ENCODE results near the gene WARS2.
A peak's percentile ranks its signal among the peaks of the same experiment; 100 is the strongest.
"Not testable (repeated sequence)": the region's sequence is repeated elsewhere in the genome, so short reads cannot be mapped to it uniquely, and the experiment has no call there.

The WARS2 gene

DNA sequence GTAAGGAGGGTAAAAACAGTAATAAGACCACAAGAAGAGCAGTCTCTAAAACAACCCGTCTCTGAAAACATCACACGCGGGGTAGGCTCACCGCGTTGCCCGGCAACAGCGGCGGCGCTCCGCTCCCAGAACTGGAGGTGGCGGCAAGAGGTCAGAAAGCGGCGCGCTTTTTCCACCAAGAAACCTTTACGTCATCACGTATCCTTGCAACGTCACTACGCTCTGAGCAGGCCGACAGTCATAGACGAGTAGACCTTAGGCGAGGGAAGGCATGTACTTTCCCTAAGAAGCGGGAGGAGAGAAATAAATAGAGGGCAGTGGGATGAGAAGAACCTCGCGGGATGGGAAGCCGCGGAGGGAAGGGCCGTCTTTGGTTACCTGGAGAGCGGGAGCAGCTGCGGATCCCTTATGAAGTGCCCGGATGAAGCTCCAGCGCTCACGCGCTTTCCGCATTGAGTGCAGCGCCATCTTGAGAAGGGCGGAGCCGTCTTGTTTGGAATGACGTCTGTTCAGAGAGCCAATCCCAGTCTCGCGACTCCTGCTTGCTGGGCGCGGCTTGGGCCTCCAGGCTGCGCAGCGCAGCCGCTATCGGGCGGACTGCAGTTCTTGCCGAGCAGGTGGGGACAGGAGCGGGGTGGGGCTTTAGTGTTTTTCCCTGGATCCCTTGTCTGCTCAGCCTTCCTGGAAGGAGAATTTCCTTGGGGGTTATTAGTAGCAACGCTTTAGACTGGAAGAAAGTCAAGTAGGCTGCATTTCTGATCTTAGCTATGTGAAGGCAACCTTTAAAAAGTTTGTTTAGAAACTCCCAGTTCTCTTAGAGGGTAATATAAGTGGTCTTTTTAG is at the start of gene WARS2:
Gene WARS2 (minus strand): TSS at position 477 of the 843 bp plus-strand sequence. CDS start 9 bp downstream, at position 468.
- peak; percentile 74 for DNase-seq

DNA sequence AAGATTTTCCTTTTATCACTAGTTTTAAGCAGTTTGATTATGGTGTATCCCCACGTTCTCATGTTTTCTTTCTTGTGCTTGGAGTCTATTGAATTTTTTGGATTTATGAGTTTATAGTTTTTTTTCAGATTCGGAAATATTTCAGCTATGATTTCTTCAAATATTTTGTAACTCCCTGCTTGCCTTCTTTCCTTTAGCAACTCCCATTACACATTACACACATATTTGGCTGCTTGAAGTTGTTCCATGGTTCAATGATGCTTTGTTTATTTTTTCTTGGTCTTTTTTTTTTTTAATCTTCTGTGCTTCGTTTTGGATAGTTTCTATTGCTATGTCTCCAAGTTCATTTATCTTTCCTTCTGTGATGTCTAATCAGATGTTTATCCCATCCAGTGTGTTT is 48.5 kb upstream of the WARS2 start:
- DNase-seq = no peak

DNA sequence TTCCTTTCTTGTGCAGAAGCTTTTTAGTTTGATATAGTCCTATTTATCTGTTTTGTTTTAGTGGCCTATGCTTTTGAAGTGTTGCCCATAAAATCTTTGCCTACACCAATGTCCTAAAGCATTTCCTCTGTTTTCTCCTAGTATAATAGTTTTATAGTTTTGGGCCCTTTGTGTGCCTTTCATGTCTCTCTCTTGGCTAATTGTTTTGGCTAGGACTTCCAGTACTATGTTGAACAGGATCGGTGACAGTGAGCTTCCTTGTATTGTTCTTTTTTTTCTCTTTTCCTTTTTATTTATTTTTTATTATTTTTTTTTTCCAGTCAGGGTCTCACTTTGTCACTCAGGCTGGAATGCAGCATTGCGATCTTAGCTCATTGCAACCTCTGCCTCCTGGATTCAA is 47.0 kb upstream of the WARS2 start:
- DNase-seq = no peak

DNA sequence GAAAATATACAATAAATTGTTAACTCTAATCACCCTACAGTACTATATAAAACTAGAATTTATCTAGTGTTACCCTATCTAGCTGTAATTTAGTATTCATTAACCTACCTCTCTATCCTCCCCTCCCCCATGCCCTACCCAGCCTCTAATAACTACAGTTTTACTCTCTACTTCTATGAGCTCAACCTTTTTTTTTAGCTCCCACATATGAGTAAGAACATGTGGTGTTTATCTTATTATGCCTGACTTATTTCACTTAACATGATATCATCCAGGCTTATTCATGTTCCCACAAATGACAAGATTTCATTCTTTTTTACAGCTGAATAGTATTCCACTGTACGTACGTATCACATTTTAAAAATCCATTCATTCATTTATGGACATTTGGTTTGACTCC is 46.0 kb upstream of the WARS2 start:
- no peak for DNase-seq

DNA sequence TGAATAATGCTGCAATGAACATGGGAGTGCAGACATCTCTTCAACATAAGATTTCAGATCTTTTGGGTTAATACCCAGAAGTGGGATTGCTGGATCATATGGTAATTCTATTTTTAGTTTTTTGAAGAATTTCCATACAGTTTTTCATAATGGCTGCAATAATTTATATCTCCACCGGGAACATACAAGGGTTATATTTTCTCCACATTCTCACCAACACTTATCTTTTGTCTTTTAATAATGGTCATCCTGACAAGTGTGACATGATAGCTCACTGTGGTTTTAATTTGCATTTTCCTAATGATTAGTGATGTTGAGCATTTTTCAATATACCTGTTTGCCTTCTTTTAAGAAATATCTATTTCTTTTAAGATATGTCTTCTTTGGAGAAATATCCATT is 44.5 kb upstream of the WARS2 start:
- DNase-seq = no peak

DNA sequence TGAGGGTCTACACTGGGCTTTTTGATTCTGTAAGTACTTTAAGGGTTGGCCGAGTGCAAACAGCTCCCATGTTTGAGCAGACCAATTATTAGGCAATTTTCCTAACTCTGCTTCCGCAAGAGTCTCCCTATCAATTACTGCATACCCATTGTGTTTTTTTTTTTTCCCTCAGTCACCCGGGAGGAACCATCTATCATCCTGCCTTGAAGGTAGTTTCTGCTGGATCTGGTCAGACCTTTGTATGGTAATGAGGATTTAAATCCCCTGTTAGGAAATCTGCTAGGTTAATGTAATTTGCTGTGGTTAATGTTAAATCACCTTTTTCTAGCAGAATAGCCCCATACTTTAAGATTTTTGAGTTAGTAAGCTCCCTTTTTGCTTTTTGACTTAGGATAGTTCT is 40.8 kb upstream of the WARS2 start:
- DNase-seq = no peak

DNA sequence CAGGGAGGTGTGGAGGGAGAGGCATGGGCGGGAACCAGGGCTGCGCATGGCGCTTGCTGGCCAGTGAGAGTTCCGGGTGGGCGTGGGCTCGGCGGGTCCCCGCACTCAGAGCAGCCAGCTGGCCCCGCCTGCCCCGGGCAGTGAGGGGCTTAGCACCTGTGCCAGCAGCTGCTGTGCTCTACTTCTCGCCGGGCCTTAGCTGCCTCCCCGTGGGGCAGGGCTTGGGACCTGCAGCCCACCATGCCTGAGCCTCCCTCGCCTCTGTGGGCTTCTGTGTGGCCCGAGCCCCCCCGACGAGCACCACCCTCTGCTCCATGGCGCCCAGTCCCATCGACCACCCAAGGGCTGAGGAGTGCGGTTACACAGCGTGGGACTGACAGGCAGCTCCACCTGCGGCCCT is 38.6 kb upstream of the WARS2 start:
- no peak for DNase-seq

DNA sequence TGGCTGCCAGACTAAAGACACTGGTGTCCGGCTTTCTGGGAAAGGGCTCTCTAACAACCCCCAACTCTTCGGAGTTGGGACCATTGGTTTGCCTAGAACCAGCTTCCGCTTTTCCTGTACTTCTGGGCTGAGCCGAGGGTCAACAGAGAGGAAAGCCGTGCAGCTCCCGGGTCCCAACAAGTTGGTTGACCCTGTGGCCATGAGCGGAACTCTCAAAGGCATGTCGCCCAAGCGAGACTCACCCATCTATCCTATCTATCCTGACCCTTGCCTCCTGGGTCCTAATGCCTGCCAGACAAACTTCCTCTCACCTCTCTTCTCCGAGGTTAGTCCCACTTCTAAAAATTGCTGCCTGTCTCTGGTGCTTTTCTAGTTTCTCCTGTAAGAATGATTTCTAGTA is 32.5 kb upstream of the WARS2 start:
- DNase-seq = not testable (repeated sequence)

DNA sequence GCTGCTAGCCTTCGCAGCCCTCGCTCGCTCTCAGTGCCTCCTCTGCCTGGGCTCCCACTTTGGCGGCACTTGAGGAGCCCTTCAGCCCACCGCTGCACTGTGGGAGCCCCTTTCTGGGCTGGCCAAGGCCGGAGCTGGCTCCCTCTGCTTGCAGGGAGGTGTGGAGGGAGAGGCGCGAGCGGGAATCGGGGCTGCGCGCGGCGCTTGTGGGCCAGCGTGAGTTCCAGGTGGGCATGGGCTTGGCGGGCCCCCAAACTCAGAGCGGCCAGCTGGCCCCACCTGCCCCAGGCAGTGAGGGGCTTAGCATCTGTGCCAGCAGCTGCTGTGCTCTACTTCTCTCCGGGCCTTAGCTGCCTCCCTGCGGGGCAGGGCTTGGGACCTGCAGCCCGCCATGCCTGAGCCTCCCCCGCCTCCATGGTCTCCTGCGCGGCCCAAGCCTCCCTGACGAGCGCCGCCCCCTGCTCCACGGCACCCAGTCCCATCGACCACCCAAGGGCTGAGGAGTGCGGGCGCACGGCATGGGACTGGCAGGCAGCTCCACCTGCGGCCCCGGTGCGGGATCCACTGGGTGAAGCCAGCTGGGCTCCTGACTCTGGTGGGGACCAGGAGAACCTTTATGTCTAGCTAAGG is 31.0 kb upstream of the WARS2 start:
- not testable (repeated sequence) for DNase-seq

DNA sequence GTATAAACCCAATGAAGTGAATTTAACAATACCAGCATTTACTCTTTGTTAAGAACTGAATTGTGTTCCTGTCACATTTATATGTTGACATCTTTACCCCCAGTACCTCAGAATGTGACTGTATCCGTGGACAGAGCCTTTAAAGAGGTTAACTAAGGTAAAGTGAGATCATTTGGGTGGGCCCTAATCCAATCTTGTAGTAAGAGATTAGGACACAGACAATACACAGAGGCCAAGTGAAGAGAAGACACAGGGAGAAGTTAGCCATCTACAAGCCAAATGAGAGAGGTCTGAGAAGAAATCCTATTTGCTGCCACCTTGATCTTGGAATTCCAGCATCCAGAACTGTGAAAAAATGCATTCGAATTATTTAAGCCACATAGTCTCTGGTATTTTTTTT is 22.9 kb upstream of the WARS2 start:
- DNase-seq = no peak

DNA sequence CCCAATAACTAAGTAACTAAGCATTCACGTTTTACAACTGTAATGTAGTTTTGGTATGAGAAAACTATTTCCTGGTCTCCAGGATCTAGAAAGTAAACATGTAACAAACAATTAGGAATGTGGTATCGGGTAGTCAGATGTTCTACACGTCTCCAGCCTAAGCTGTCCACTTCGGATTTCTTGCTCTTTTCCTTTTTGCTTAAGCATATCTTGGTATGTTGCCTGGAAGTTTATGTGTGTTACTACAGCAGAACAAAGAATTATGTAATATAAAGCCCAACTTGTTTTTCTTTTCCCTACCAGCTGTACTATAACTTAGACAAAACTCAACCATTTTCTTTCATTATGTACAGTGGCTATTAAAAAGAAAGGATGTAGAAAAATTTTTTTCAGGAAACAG is 20.4 kb upstream of the WARS2 start:
- DNase-seq = no peak

DNA sequence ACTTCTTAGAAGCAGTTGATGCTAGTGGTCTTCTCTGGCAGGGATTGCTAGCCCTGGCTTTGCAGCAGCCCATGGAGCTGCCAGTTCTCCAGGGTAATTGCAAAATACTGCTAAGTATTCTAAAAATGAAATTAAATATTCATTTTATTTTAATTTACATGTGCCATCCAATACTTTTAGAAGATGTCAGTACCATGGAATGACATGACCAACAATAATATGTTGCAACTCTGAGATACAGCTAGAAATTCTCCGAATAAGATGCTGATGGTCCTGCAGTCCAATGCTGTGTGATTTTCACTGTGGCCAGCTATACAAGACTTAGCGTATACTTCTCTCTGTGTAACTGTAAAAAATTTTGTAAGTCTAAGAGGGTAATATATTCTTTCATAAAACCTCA is 20.0 kb upstream of the WARS2 start:
- DNase-seq = no peak

DNA sequence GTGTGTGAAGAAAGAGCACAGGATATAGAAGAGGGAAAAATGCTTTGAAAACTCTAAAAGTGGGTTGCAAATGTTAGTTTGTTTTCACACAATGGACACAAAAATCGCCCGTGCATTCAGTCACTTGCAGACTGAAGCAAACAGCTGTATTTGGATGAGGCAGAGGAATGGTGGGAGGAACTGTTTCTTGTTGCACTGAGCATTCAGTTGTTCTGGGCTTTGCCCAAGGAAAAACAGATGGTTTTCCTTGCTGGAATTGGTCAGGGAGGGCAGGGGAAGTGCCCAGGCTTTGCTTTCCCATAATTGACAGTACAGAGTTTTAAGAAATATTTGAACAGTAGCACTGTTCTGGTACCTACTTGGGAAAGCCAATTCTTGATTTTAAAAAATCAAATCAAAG is 19.5 kb upstream of the WARS2 start:
- DNase-seq = no peak

DNA sequence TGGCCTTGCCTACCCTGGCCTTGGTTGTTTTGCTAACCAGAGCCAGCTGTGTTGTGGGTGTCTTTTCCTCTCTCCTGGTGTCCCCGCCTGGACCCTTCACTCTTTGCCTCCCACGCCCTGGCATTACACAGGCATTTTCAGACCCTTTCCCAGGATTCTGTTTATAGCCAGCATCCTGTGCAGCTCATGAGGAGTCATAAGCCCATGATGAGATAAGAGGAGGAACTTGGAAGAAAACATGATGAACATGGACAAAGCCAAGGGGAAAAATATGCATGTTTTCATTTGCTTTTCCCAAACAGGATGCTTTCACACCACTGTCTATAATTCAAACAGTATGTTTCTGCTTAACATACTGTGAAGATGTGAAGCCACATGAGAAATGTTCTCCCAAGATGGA is 18.7 kb upstream of the WARS2 start:
- DNase-seq = no peak

DNA sequence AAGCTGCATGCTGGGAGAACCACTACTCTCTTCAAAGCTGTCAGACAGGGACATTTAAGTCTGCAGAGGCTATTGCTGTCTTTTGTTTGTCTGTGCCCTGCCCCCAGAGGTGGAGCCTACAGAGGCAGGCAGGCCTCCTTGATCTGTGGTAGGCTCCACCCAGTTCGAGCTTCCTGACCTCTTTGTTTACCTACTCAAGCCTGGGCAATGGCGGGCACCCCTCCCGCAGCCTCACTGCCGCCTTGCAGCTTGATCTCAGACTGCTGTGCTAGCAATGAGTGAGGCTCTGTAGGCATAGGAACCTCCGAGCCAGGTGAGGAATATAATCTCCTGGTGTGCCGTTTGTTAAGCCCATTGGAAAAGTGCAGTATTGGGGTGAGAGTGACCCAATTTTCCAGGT is 16.3 kb upstream of the WARS2 start:
- DNase-seq = not testable (repeated sequence)

DNA sequence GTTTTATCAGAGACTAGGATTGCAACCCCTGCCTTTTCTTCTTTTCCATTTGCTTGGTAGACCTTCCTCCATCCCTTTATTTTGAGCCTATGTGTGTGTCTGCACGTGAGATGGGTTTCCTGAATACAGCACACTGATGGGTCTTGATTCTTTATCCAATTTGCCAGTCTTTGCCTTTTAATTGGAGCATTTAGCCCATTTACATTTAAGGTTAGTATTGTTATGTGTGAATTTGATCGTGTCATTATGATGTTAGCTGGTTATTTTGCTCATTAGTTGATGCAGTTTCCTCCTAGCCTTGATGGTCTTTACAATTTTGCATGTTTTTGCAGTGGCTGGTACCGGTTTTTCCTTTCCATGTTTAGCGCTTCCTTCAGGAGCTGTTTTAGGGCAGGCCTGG is 14.6 kb upstream of the WARS2 start:
- DNase-seq = not testable (repeated sequence)

DNA sequence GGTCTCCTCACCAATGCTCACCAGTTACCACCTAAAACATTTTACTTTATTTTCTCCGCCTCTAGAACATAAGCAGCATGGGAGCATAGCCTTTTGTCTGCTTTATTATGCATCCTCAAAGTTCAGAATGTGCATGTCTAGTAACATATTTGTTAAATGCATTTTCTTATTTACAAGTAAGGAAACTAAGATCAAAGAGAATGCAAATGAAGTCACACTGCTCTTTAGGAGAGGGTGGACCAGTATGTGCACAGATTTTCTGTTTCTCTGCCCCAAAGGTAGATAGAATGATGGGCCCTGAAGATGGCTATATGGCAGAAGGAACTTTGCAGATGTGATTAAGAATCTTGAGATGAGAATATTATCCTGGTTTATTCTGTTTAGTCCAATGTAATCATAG is 9.7 kb upstream of the WARS2 start:
- DNase-seq = no peak

DNA sequence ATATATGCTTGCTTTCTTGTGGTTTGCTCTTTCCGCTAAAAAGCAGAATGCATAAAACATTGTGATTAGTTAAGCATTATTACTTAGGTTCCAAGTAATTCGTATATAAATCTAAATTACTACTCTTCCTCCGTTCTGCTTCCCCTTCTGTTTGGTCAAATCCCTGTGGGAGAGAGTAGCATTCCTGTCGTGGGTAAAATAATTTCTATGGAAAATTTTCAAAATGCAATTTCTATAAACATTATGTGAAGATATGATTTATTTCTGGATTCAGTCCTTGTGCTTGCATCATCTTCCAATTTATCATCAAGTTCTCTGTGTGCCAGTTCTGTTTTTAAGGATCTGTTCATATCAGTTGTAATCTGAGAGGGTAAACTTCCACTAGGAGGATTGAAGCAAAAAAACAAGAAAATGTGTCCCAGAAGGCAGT is 7.2 kb upstream of the WARS2 start:
- DNase-seq = no peak

DNA sequence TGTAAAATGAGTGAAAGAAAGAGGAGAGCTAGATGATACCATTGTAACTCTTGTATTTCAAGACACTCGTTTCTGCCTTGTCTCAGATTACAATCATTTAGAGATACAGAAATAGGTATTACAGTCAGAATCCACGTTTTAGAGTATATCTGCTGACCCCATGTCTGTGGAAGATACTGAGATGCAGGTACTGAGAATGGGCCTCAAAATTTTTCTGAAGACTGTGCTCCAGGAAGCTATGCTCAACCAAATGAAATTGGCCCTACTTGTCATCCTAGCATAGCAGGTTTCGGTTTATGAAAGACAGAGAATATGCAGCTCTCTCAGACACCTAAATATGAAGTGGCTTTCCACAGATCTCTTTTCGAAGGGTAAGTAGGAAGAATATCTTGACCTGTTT is 6.0 kb upstream of the WARS2 start:
- DNase-seq = no peak

DNA sequence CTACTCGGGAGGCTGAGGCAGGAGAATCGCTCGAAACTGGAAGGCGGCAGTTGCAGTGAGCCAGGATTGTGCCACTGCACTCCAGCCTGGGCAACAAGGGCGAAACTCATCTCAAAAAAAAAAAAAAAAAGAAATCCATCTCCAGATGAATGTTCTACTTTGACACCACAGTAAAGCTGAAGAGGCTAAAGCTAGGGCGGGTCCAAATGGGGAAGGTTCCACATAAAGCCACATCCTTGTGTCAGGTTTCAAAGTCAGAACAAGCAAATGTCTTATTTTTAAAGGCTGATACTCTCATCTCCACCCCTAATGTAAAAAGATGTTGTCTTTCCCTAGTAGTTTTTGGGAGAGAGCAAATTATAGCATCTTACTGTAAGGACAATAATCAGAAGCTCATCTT is 4.4 kb upstream of the WARS2 start:
- DNase-seq = no peak

DNA sequence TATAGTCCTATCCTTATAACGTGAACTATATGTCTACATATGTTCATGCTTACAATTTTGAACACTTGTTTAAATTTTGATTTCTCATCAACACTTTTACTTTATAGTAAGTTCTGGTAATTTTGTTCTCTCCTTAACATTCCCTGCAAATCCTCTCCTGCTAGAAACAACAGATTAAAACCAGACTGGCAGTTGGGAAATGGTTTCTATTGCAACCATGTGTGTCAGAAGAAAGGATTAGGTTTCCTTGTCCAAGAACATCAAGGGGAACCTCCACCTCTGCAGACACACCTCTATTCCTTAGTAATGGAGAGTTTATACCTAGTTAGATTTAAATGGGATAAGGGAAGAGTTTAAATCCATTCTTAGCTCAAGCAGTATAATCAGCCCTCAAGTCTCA is 3.3 kb upstream of the WARS2 start:
- no peak for DNase-seq

DNA sequence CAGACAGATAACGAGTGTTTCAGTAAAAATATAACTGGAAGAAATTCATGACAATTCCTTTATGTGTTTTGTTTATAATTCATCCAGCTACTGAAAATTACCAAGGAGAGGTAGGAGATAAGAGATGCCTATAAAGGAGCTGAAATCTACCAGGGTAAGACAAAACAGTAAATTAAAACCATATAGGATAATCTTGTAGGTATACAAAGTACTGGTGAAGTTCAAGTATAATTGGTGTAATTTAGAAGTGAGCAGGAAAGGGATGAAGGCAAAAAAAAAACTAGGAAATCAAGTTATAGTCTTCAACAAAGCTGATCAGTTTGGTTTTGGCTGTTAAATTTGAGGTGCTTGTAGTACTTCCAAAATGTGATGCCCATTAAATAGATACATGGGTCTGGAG is 1.2 kb upstream of the WARS2 start:
- no peak for DNase-seq

DNA sequence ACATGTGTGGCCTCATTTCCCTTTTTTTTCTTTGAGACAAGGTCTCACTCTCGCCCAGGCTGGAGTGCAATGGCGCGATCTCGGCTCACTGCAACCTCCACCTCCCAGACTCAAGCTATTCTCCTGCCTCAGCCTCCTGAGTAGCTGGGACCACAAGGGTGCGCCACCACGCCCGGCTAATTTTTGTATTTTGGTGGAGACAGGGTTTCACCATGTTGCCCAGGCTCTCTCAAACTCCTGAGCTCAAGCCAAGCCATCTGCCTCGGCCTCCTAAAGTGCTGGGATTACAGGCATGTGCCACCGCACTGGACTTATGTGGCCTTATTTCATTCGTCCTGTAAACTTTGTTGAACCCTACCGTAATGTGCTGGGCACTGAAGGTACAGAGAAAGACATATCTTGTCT is 569 bp upstream of the WARS2 start:
- DNase-seq = no peak

DNA sequence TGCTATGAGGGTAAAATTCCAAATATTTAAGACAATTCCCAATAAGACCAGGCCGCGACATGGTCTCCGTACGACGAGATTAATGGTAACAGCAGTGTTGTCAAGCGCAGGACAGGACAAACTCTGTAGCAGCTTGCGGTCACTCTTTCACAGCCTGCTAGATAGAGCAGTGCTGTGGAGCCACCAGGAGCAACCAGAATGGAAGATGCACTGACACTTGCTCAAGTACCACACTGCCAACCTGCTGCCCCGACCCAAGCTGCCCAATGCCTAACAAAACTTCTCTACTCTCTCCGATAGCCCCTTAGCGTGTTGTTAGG is 636 bp downstream of the WARS2 start:
- DNase-seq = no peak

DNA sequence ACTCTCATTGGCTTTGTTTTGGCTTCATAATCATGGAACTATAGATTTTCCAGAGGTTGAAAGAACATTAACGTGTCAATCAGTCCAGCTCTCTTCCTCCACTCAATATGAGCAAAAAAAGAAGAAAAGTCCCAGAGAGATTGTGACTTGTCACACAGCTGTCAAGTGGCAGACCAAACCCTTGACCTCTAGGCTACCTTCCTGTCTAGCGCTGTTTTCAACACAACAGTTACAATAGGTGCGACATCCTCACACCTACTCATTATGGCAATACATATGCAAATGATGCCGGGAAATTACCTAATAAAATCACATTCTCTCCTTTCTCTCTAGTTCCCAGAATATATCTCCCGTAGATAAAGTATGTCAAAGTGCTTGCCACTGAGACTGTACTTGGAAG is 1.1 kb downstream of the WARS2 start:
- no peak for DNase-seq
